Liver (tissue), 3 donors: ENCODE measurements around the gene TECPR1.

Experiments used
- EGR1 ChIP-seq, 2 donors: IDR thresholded peaks; 2 replicates each; pipeline ENCODE4 v1.6.1; 2016 to 2018; ENCODE audit warnings: antibody characterized with exemption in 2 of 2, low read depth in 2 of 2
- FOXA1 ChIP-seq: IDR thresholded peaks from 2 replicates; pipeline ENCODE4 v1.6.1; 2016; ENCODE audit warnings: antibody characterized with exemption
- GABPA ChIP-seq, 2 donors: IDR thresholded peaks in 1 of 2; conservative IDR thresholded peaks in 1 of 2; 2 replicates each; pipeline ENCODE4 v1.6.1; 2016; ENCODE audit warnings: antibody characterized with exemption in 2 of 2, mild to moderate bottlenecking in 1 of 2, moderate library complexity in 1 of 2
- JUND ChIP-seq, 2 donors: IDR thresholded peaks; 2 replicates each; pipeline ENCODE4 v1.6.1; 2016; ENCODE audit warnings: antibody characterized with exemption in 2 of 2
- RAD21 ChIP-seq, 2 donors: IDR thresholded peaks; 2 replicates each; pipeline ENCODE4 v1.6.1; 2016; ENCODE audit warnings: antibody characterized with exemption in 2 of 2, mild to moderate bottlenecking in 2 of 2
- TAF1 ChIP-seq: conservative IDR thresholded peaks from 2 replicates; pipeline ENCODE4 v1.6.1; 2016; ENCODE audit warnings: antibody characterized with exemption, mild to moderate bottlenecking
- YY1 ChIP-seq: IDR thresholded peaks from 2 replicates; pipeline ENCODE4 v1.6.1; 2016; ENCODE audit warnings: antibody characterized with exemption, mild to moderate bottlenecking
- TF ChIP-seq, protein P1 (sequence below): fragments of 150-350 bp; IDR thresholded peaks from 2 replicates; pipeline ENCODE4 v1.5.1; 2017; ENCODE audit warnings: improper control_type of control experiment, low read depth, low read length; ENCODE audit not compliant: missing input control
- TF ChIP-seq, protein P2 (sequence below): IDR thresholded peaks from 2 replicates; pipeline ENCODE4 v1.6.1; 2016; ENCODE audit warnings: antibody characterized with exemption, mild to moderate bottlenecking
- TF ChIP-seq, protein P3 (sequence below): IDR thresholded peaks from 2 replicates; pipeline ENCODE4 v1.6.1; 2016; ENCODE audit warnings: antibody characterized with exemption
- TF ChIP-seq, protein P4 (sequence below): IDR thresholded peaks from 2 replicates; pipeline ENCODE4 v1.6.1; 2016; ENCODE audit warnings: antibody characterized with exemption
- TF ChIP-seq, protein P5 (sequence below): IDR thresholded peaks from 2 replicates; pipeline ENCODE4 v1.6.1; 2016; ENCODE audit warnings: antibody characterized with exemption
- donor health status: healthy.
- donor health status: healthy.

DNA sequence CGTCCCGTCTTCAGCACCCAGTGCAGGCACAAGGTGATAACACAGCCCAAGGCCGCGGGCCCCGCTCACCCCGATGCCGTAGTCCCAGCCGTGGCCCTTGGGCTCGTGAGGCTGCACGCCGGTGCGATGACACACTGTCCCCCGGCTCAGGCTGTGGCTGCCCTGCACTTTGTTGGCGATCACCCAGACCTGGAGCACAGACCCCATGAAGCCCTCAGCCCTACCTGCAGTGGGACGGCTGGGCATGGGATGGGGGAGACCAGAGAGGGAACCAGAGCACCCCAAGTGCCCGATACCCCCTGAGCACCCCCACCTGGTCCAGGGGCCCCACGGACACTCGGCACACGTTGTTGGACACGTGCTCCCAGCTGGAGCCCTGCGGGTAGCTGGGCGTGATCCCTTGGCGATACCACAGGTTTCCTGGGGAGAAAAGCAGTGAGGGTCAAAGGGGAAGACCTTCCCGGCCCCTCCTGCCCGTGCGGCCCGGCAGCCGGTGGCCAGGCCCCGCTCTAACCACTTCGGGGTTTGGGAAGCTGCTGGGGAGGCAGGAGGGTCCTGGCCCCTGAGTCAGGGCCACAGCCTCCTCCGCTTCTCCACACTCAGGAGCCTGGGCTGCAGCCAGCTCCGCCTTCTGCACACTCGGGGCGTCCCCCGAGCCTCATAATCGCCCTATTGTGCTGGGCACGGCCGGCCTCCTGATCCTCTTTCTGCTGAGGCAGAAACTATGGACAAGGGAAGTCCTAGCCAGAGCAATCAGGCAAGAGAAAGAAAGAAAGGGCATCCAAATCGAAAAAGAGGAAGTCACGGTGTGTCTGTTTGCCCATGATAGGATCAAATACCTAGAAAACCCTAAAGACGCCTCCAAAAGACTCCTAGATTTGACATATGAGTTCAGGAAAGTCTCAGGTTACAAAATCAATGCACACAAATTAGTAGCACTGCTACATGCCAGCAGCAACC is 34.1 kb downstream of the TECPR1 start:
- TF ChIP-seq FOXA1 (no peak), TAF1 (no peak), EGR1 (IDR thresholded peaks at IDR 0.05; ENCODE audit: low read depth in 2 of 2) (no peak), YY1 (no peak), JUND (IDR thresholded peaks at IDR 0.05) (no peak), GABPA (IDR thresholded peaks at IDR 0.05 in 1 of 2, conservative IDR thresholded peaks at IDR 0.05 in 1 of 2) (no peak), RAD21 (IDR thresholded peaks at IDR 0.05) (no peak)
- TF ChIP-seq, protein P1, sequence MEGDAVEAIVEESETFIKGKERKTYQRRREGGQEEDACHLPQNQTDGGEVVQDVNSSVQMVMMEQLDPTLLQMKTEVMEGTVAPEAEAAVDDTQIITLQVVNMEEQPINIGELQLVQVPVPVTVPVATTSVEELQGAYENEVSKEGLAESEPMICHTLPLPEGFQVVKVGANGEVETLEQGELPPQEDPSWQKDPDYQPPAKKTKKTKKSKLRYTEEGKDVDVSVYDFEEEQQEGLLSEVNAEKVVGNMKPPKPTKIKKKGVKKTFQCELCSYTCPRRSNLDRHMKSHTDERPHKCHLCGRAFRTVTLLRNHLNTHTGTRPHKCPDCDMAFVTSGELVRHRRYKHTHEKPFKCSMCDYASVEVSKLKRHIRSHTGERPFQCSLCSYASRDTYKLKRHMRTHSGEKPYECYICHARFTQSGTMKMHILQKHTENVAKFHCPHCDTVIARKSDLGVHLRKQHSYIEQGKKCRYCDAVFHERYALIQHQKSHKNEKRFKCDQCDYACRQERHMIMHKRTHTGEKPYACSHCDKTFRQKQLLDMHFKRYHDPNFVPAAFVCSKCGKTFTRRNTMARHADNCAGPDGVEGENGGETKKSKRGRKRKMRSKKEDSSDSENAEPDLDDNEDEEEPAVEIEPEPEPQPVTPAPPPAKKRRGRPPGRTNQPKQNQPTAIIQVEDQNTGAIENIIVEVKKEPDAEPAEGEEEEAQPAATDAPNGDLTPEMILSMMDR, result no peak
- TF ChIP-seq, protein P2, sequence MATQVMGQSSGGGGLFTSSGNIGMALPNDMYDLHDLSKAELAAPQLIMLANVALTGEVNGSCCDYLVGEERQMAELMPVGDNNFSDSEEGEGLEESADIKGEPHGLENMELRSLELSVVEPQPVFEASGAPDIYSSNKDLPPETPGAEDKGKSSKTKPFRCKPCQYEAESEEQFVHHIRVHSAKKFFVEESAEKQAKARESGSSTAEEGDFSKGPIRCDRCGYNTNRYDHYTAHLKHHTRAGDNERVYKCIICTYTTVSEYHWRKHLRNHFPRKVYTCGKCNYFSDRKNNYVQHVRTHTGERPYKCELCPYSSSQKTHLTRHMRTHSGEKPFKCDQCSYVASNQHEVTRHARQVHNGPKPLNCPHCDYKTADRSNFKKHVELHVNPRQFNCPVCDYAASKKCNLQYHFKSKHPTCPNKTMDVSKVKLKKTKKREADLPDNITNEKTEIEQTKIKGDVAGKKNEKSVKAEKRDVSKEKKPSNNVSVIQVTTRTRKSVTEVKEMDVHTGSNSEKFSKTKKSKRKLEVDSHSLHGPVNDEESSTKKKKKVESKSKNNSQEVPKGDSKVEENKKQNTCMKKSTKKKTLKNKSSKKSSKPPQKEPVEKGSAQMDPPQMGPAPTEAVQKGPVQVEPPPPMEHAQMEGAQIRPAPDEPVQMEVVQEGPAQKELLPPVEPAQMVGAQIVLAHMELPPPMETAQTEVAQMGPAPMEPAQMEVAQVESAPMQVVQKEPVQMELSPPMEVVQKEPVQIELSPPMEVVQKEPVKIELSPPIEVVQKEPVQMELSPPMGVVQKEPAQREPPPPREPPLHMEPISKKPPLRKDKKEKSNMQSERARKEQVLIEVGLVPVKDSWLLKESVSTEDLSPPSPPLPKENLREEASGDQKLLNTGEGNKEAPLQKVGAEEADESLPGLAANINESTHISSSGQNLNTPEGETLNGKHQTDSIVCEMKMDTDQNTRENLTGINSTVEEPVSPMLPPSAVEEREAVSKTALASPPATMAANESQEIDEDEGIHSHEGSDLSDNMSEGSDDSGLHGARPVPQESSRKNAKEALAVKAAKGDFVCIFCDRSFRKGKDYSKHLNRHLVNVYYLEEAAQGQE, result no peak
- TF ChIP-seq, protein P3, sequence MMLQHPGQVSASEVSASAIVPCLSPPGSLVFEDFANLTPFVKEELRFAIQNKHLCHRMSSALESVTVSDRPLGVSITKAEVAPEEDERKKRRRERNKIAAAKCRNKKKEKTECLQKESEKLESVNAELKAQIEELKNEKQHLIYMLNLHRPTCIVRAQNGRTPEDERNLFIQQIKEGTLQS, result no peak
- TF ChIP-seq, protein P4, sequence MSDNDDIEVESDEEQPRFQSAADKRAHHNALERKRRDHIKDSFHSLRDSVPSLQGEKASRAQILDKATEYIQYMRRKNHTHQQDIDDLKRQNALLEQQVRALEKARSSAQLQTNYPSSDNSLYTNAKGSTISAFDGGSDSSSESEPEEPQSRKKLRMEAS, result no peak
- TF ChIP-seq, protein P5, sequence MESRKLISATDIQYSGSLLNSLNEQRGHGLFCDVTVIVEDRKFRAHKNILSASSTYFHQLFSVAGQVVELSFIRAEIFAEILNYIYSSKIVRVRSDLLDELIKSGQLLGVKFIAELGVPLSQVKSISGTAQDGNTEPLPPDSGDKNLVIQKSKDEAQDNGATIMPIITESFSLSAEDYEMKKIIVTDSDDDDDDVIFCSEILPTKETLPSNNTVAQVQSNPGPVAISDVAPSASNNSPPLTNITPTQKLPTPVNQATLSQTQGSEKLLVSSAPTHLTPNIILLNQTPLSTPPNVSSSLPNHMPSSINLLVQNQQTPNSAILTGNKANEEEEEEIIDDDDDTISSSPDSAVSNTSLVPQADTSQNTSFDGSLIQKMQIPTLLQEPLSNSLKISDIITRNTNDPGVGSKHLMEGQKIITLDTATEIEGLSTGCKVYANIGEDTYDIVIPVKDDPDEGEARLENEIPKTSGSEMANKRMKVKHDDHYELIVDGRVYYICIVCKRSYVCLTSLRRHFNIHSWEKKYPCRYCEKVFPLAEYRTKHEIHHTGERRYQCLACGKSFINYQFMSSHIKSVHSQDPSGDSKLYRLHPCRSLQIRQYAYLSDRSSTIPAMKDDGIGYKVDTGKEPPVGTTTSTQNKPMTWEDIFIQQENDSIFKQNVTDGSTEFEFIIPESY, result no peak
